ENCODE results near the gene COPB2. TPM values are rescaled to one million over a fixed set of nuclear protein-coding genes. Genes with fewer than 3 reads are reported as not detected.

The COPB2 gene
- total RNA-seq, 1 donor from 2014 or later: 86.1 TPM

DNA sequence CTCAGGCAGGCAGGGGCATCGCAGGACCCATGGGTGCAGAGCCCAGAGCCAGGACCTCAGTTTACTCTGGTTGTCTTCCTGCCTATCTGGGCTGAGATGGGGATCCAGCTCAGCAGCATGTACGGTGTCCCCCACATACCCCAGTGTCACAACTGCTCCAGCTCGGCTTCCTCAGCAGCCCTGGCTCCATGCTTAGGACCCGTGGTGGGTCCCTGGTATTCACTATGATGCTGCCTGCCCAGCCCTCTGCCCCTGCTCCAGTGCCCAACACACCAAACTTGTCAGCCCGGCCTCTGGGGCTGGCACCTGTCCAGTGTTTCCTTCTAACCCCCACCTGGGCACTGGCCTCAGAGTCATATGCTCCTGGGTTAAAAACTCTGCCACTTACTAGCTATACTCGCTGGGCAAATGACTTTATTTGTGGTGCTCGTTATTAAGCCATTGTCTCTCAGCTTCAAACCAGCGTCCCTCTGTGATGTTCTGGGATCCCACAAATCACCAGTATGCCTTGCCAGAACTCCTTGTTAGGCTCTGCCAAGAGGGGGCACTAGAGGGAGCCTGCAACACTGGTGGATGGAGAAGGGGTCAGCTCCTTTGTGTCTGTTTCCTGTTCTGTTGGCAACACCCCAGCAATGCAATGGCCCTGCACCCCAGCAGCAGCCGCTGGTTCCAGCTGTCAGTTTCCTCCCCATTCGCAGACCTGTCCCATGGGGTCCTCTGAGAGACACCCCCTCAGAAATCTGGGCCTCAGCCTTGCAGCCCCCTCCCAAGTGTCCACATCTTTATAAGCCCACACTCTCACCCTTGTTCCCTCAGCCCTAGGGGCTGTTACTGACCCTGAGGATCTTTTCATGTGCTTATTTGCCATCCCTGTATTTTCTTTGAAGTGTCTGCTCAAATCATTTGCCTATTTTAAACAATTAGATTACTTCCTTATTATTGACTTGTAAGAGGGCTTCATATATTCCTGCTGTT lies 69.7 kb downstream of the COPB2 start:
- Histone ChIP-seq H3K36me3 (no peaks in the 10 kb centered on the region), H3K79me2 (ENCODE audit: low read depth) (no peaks in the 10 kb centered on the region), H3K4me2 (no peak overlapping the region), H3K4me1 (no peaks in the 10 kb centered on the region), H3K27ac (no peak overlapping the region), H3K4me3 (no peak overlapping the region), H2AFZ (replicated peaks) (peak overlapping the region; percentile 90), H3K9me3 (ENCODE audit: low read depth) (no peaks in the 10 kb centered on the region), H3F3A (ENCODE audit: low read depth) (no peaks in the 10 kb centered on the region), H3K27me3 (no peaks in the 10 kb centered on the region), H3K9ac (no peak overlapping the region), H4K20me1 (ENCODE audit: low read depth) (no peaks in the 10 kb centered on the region)
- peak; percentile 63 for DNase-seq (ENCODE audit: low spot score)
- Mint-ChIP-seq H3K4me3 (no peak overlapping the region), H3K9me3 (no peaks in the 10 kb centered on the region), H3K4me1 (peaks cover 14% of the 10 kb centered on the region), H3K27ac (peak overlapping the region; percentile 59), H3K27me3 (ENCODE audit: insufficient read depth, low read depth) (peaks cover 7% of the 10 kb centered on the region), H3K36me3 (no peaks in the 10 kb centered on the region)
- no peak for TF ChIP-seq EZH2 (IDR thresholded peaks at IDR 0.05)
- peak; percentile 57 for TF ChIP-seq CTCF (IDR thresholded peaks at IDR 0.05)
- TF ChIP-seq EZH2phosphoT487 (IDR thresholded peaks at IDR 0.05): no peak

DNA sequence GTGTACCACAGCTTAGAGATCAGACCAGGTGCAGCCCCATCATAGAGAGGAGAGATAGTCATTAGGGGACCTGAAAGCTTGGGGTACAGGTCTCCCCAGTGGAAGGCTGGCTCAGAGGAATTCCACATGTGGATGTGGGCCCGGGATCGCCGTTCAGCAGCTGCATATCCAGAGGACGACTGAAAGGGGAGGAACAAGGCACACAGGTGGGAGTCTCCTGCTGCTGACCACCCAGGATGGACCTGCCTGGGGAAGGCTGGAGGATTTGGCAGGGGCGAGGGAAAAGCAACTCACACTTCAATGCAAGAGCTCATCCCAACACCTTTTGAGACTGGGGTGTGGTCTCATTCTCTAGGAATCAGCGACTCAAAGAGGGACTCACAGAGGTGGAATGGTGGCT lies 70.6 kb downstream of the COPB2 start:
- H3K27ac Mint-ChIP-seq: no peak overlapping the region

GRCh38 chr3:139318431-139318816 lies 71.0 kb downstream of the COPB2 start:
- Histone ChIP-seq H2AFZ (replicated peaks) (no peak overlapping the region), H3F3A (ENCODE audit: low read depth) (no peaks in the 10 kb centered on the region), H3K4me1 (no peaks in the 10 kb centered on the region), H3K4me2 (no peak overlapping the region), H4K20me1 (ENCODE audit: low read depth) (no peaks in the 10 kb centered on the region), H3K27me3 (no peaks in the 10 kb centered on the region), H3K9me3 (ENCODE audit: low read depth) (no peaks in the 10 kb centered on the region), H3K9ac (no peak overlapping the region), H3K27ac (no peak overlapping the region), H3K79me2 (ENCODE audit: low read depth) (no peaks in the 10 kb centered on the region), H3K4me3 (no peak overlapping the region), H3K36me3 (no peaks in the 10 kb centered on the region)
- no peak overlapping the region for H3K4me3 Mint-ChIP-seq
- no peak overlapping the region for H3K27ac Mint-ChIP-seq
- H3K27me3 Mint-ChIP-seq (ENCODE audit: insufficient read depth, low read depth): peaks cover 7% of the 10 kb centered on the region
- no peaks in the 10 kb centered on the region for H3K36me3 Mint-ChIP-seq
- TF ChIP-seq EZH2 (IDR thresholded peaks at IDR 0.05): no peak
- TF ChIP-seq CTCF (IDR thresholded peaks at IDR 0.05): no peak
- no peak for TF ChIP-seq EZH2phosphoT487 (IDR thresholded peaks at IDR 0.05)
- peaks cover 26% of the 10 kb centered on the region for H3K4me1 Mint-ChIP-seq
- peaks cover 2% of the 10 kb centered on the region for H3K9me3 Mint-ChIP-seq
- DNase-seq (ENCODE audit: low spot score): no peak

More for the DNA sequence above, 70.6 kb downstream of the COPB2 start:
- H2AFZ ChIP-seq (replicated peaks): no peak overlapping the region
- H3K36me3 ChIP-seq: no peaks in the 10 kb centered on the region
- no peak overlapping the region for H3K4me3 Mint-ChIP-seq
- H4K20me1 ChIP-seq (ENCODE audit: low read depth): no peaks in the 10 kb centered on the region
- no peak for DNase-seq (ENCODE audit: low spot score)
- H3K9me3 ChIP-seq (ENCODE audit: low read depth): no peaks in the 10 kb centered on the region
- TF ChIP-seq EZH2 (IDR thresholded peaks at IDR 0.05) (no peak), EZH2phosphoT487 (IDR thresholded peaks at IDR 0.05) (no peak), CTCF (IDR thresholded peaks at IDR 0.05) (no peak)
- H3K9me3 Mint-ChIP-seq: no peaks in the 10 kb centered on the region
- no peak overlapping the region for H3K4me3 ChIP-seq
- H3K36me3 Mint-ChIP-seq: no peaks in the 10 kb centered on the region
- H3K4me1 ChIP-seq: no peaks in the 10 kb centered on the region
- no peak overlapping the region for H3K4me2 ChIP-seq
- H3K9ac ChIP-seq: no peak overlapping the region
- peaks cover 7% of the 10 kb centered on the region for H3K27me3 Mint-ChIP-seq (ENCODE audit: insufficient read depth, low read depth)
- peaks cover 22% of the 10 kb centered on the region for H3K4me1 Mint-ChIP-seq
- H3F3A ChIP-seq (ENCODE audit: low read depth): no peaks in the 10 kb centered on the region
- no peaks in the 10 kb centered on the region for H3K27me3 ChIP-seq
- no peaks in the 10 kb centered on the region for H3K79me2 ChIP-seq (ENCODE audit: low read depth)
- no peak overlapping the region for H3K27ac ChIP-seq
